GM21390 (cell line): ENCODE measurements around the gene CEP152.

ENCODE experiments used
- ATAC-seq: cut with Tn5 transposase; IDR thresholded peaks from one replicate; pipeline ENCODE4 v1.9.1; 2021; ENCODE audit not compliant: unreplicated experiment

The CEP152 gene

DNA sequence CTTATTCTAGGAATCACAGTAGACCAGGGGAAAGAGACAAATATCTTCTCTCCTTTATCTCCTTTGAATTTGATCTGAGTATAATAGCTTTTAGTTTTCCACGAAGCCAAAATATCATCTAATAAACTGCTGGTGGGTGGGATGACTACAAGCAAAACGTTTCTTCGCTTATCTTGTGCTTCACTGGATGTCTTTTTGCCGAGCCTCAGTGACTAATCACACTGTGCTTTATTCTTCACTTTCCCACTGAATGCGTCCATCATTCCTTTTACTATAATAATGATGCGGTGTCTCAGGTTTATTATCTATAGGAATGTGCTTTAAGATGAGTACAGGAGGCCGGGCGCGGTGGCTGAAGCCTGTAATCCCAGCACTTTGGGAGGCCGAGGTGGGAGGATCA is 32.5 kb downstream of the CEP152 start:
- no peak for ATAC-seq

DNA sequence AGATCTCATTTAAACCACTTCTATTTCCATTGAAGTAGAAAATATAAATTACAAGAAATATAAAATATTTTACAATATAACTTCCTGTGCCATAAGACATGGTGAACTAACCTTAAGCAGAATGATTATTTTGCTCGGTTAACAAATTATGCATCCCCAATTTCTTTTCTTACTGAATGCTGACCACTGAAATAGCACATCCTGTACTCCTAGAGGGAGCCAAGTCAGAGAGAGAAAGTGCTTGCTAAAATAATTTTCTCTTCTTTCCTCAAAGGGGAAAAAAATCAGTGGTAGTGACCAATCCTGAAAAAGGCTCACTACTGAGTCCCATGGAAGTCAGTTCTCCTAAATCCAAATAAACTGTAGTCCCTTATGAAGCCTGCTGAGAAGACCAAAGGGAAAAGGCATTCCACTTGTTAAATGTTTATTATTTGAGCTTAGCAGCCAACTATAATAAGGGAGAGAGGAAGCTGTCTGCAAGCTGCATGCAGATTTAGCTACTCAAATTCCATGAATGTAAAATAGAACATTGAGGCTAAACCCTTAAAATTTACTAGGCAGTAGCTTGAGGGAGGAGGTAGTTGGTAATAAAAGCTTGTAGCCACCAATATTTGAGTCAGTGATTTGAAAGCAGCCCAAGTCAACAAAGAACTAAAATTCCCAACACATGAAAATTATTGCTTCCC is 33.1 kb downstream of the CEP152 start:
- no peak for ATAC-seq

DNA sequence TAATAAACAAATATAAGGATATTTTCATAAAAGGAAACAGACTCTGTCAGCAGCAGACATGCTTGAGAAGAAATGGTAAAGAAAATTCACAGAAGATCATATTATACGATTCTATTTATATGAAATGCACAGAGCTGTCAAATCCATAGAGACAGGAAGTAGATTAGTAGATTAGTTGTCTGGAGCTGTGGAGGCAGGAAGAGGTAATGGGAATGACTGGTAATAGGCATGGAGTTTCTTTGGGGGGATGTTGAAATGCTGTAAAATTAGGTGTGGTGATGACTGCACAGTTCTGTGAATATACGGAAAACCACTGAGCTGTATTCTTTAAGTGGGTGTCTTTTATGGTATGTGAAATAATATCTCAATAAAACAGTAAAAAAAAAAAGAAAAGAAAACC is 35.3 kb downstream of the CEP152 start:
- ATAC-seq = no peak

DNA sequence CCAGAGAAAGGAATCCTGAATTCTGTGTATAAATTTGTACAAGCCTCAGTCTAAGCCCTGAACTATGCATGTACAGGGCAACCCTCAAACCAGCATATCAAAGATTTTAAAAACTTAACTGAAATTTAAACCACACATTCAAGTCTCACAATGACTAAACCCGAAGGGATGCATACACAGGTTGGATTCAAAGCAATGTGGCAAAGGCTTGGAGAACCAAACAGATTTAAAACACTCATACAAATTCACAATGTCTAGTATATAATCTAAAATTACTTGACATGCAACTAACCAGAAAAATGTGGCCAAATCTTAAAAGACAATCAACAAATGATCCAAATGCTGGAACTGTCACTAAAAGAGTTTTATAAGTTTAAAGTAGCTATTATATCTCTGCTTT is 36.4 kb downstream of the CEP152 start:
- ATAC-seq = no peak

DNA sequence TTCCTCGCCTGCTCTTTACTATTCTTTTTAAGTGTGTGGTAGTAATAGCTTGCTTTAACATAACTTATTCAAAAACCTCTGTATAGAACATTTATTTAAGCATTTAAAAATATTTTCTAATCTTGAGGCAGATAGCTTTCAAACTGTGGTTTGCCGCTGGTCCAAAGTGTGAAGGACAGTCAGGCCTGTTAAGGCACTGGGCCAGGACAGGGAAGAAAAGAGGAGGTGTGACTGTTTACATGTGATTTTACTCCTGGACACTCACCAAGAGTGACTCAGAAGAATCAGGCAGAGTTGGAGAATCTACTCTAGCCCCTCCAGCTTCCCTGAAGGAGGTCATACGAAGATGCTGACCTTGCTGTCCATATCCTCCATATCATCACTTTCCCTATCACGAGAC is 44.7 kb downstream of the CEP152 start:
- no peak for ATAC-seq

DNA sequence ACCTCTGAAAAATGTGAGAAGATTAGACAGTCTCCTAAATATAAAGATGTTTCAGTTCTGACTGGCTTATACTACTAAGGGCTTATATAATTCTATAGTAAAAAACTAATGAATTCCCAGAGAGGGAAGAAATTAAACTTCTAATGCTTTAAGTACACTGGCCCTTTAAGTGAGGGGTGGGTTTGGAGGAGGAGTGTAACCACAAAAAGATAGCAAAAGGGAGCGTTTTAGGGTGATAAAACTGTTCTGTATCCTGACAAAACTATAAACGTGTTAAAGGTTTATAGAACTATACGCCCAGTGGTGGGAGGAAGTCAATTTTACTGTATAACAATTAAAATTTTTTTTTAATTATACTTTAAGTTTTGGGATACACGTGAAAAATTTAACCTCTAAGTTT is 45.8 kb downstream of the CEP152 start:
- ATAC-seq = no peak

DNA sequence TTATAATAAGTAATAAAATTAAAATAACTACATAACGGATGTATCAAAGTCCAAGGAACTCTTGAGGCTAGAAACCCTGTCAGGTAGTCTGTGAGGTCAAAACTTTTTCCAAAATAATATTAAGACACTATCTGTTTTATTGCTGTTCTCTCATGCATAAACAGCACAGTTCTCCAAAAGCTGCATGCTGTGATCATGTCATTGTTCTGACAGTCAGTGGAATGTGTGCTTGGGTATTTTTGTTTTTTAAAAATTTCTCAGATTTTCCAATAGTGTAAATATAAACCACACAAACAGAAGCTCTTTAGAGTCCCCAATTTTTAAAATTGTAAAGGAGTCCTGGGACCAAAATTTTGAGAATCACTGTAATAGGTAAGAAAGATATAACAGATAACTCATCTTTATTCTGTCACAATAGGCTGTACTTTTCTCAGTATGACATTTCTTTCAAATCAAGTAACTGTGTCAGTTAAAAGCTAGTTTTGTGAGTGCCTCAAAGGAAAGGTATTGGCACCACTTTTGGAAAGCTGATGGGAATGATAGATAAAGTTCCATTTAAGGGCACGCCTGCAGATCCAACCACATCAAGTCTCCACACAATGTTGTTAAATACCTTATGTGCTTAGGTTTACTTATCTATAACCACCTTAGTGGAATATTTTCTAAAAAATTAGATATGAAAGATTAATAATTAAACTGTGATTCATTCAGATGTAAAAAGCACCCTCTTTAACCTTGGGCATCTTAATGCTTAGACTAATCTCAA is 49.3 kb downstream of the CEP152 start:
- no peak for ATAC-seq

DNA sequence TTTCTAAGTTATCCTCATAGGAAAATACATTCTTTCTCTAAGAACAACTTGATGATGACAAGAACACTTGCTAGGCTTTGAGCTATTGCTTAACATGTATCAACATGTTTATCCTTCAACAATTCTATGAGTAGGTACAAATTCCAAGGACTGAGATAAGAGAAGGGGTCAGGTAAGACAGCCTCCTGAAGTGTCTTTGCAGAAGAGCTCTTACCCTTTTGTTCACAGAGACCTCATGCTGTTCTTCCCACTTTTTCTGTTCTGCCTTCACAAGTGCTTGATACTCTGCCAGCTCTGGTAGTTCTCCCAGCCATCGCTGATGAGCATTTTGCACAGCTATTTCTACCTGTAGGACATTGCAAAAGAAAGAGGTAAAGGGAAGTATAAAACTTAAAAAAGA is 50.9 kb downstream of the CEP152 start:
- ATAC-seq = no peak

DNA sequence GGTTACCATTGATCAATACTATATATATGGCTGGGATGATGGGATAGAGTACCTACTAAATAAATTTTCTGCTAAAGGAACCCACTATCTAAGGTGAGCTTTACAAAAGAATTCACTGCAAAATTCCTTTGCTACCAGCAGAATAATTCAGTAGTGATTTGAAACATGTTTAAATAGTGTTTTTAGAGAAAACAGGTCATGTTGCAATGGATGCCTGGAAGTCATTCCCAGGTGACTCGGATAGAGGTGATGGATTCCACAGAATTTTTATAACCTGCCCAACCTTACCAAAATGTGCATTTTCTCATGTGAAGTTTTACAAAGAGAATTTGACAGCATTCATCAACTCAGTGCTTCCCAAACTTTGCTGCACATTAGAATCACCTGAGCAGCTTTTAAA is 53.2 kb downstream of the CEP152 start:
- ATAC-seq = no peak

DNA sequence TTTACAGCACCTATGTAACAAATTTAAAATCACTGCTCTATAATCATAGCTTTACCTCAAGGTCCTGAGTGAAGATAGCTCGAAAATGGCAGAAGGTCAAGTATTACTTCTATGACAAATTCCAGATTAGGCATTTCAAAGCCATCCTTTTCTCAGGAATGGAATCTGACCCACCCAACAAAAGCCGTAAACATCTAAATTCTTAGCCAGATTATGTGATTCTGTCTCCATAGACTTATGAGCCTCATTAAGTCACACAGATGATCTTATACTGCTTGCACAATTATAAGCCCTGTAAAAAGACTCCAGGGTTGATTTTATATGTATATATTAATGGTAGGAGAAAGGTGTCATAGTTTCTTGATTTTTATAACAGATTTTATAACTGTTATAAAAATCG is 56.9 kb downstream of the CEP152 start:
- no peak for ATAC-seq

DNA sequence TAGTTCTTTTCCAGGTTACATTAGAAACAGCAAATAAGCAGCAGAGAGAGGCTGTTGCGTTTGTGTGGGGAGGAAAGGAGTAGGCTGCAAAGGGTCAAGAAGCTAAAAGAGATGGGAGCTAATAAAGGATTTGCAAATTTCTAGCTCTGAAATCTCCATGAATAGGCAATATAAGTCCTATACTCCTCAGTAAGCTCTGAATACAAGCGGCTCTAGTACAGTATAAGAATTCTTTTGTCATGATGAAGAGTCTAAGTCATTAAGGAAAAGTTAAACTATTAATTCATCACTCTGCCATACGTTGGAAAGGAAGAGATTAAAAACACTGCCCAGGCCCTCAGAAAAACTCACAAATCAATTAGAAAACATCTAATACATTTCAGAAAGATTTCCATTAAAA is 59.3 kb downstream of the CEP152 start:
- no peak for ATAC-seq

DNA sequence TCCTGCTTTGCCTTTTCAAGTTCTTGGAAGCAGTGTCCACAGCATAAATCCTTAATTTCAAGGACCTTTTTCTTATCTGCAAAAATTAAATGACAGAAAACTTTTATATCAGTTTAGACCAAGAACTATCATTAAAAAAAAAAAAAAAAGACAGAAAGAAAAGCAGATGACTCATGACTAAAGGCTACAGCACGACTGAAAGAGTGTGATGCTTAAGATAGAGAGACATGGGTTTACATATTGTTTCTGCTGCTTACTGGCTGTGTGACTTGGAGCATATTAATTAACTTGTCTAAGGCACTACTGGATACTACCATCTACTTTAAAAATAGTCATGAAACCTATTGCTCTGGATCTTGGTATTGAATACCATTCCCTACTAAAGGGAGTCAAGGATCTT is 62.3 kb downstream of the CEP152 start:
- ATAC-seq = no peak

DNA sequence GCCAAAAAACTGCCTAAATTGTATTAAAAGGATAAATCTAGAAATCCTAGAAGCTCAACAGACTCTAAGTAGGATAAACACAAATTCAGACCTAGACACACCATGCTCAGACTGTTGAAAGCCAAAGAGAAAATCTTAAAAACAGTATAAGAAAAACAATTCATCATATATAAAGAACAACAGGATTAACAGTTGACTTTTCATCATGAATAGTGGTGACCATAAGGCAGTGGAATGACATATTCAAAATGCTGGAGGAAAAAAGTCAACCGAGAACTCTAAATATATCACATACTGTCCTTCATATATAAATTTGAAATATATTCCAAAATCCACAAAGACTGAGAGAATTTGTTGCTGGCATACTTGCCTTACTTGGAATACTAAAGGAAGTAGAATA is 77.3 kb downstream of the CEP152 start:
- no peak for ATAC-seq

DNA sequence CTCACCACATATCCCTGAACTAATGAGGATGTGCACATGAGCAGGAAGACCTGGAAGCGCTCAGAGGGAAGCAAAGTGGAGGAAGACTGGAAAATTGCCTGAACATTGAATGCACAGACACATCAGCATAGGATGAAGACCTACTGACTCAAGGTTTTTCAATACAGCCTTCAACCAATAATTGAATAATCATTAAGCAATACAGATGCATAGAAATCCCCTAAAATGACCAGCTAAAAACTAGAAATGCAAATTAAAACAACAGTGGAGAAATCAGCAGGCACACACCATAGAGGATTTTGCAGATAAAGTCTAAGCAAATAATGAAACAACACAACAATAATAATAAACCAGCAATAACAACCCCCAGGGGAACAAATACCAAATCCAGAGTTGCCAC is 80.4 kb downstream of the CEP152 start:
- no peak for ATAC-seq

DNA sequence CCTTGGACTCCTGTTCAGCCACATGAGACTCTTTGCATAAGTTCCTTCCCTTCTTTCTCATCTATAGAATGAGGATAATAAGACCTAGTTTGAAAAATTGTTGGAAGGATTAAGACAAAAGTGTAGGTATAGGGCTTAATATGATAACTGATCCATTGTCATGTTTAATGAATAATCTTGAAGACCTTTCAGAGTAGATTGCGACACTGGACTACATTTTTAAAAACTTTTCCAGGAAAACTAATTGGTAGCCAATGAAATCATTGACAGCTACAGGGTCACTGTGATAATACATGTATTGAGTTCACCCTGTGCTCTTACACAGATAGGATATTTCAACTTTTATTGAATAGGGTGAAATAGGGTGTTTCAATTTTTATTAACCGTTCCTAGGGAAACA is 86.9 kb downstream of the CEP152 start:
- no peak for ATAC-seq

DNA sequence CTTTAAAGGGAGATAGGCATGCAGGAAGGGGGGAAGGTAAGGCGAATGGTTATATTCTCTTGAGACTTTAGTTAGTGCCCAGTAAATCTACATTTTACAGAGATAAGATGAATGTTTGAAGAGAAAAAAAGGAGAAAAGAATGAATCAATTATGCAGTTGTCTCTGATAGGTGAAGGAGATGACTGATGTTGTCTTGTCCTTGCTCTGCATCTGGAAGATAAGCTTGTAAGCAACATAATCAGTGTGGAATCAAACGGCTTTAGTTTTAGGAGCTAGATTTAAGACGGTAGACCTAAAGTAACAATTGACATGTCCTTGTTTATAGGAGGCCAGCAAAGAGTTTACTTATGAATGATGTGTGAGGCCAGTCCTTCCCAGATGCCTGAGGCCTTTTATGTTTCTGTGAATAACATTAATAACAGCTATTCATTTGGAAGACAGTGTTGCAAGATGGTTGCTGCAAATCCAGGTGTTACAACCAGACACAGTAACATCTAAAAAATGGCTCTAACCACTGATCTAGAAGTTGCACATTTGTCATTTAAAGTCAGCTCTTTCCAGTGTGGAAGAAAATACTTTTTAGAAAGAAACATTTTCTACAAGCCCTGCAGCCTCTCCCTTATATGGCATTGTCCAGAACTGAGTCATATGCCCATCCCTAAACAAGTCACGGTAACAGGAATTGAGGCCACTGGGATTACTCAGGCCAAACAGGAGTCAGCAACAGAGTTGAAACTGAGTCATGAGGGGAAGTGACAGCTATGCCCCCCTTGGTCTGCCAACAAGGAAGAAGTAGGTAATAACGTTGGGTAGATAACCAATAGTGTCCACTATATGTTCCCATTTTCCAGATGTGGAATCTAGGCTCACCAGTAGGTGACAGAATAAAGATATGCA is 87.9 kb downstream of the CEP152 start:
- no peak for ATAC-seq

DNA sequence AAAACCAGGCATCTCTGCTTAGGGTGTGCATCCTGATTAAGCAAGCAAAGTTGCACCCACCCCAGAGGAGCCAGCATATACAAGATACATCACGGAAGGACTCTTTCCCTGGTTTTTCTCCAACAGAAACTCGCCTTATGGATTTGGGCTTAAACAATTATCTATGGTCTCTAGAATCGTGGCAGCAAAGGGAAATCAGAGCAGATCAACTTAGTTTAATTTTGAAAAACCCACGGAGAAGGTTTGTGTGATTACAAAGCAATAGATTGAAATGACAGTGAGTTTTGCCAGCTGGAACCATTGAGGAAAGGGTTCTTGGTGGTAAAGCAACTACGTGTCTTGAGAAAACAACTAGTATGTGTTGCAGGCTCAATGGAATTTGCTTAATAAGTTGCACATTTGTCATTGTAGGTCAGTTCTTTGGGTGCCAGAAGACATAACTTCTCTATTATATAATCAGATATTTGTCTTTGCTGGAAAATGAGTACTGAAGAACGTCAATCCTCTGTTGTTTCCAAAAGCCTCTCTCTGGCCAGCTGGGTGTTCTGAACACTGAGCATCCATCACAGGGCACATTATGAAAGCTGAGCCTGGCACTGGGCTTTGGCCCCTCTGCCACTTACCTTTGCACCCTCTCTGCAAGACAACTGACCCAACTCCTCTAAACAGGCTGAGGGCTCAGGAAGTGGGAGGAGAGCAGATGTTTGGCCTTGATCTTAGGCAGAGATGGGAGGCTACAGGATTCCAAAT is 89.6 kb downstream of the CEP152 start:
- no peak for ATAC-seq

DNA sequence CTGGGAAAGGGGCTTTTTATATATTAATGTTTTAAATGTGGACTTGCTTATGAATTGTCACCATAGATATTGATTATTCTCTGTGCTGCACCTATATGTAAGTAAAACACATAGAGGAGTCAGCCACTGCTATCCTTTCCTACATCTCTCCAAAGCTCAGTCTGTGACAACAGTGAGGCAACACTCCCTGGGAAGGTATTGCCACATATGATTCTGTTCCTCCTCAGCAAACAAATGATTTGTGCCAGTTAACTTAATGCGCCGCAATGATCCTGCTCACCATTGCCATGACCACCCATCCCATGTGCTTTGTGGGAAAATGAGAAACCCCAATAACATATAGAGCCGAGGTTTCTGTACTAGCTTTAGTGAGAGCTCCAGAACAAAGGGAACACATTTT is 90.2 kb downstream of the CEP152 start:
- ATAC-seq = no peak

DNA sequence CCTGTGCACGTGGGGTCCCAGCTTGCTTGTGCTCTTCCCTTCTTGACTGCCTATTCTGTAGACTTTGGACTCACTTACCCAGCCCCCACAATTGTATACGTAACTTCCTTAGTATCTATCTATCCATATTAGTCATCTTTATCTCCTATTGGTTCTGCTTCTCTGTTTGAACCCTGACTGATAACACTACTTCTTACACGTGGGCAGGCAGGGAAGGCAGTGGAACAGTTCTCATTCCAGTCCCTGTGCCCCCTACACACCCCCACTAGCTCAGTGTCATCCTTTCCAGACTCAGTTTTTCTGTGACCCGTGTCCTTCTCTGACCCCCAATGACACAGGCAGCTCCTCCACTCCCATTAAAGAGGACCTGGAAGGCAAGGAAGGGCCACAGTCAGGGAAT is 91.2 kb downstream of the CEP152 start:
- no peak for ATAC-seq

DNA sequence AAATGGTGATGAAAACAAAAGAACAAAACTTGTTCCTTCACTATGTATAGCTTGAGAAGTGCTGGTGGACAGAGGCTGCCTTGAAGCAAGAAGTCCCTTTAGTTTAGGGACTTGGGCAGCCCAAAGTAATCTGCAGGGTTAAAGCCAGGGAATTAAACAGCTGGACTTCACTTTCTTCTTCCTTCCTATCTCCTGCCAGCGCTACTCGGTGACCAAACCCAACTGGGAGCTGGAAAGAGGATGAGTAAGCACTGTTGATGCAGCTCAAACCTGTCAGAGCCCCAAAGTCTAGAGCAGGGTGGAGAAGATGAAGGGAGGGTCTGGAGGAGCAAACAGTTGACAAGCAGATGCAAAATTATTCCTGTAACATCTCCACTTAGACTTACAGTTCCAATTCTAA is 92.2 kb downstream of the CEP152 start:
- no peak for ATAC-seq

DNA sequence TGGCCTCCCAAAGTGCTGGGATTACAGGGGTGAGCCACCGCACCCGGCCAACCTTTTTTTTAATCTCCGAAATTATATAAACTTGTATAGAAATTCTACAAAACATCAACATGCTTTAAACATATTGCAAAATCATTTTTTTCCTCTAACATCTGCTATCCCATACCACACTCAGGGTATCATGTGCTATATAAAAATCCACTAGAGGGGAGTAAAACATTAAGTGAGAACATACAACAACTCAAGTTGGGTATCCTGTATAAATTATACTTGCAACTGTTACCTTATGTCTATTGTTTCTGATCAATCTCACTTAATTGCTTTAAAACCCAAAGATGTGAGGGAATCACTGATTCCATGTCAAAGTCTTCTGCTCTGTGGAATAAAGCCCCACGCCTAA is 93.4 kb downstream of the CEP152 start:
- no peak for ATAC-seq
